Measurements from ENCODE around the gene DGKB.

DGKB gene

DNA sequence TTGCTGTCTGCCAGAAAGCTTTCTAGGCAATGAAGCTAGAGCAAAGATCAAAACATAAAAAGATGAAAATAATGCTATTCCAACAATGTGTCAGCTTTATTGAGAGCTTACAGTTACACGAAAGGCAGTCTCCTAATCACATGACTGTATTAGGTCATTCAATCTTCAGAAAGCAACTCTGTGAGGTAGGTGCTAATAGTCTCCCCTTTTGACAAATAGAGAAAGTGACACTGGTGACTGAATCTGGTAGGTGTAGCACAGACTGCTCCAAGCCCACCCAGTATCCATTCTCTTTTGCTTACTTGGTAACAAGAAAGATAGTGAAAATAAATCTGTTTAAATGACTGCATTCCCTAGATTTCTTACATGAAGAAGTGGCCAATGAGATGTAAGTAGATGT is 58.8 kb downstream of the DGKB start:
- no peak overlapping the region for H3K4ac ChIP-seq (ENCODE audit: low read depth in 1 of 2, low read length in 2 of 2)
- H2BK15ac ChIP-seq (ENCODE audit: low read depth, poor library complexity, severe bottlenecking), result no peak overlapping the region
- no peaks in the 10 kb centered on the region for H3K4me1 ChIP-seq (ENCODE audit: control insufficient read depth, insufficient read depth, low read depth, low read length)
- no peak for DNase-seq
- H3K23ac ChIP-seq (ENCODE audit: low read length in 2 of 2), result no peak overlapping the region
- no peak overlapping the region for H2AK5ac ChIP-seq (ENCODE audit: low read length, severe bottlenecking)
- H3K36me3 ChIP-seq (ENCODE audit: control insufficient read depth in 1 of 2, insufficient read depth in 2 of 2, low read depth in 1 of 2, low read length in 2 of 2), result no peaks in the 10 kb centered on the region
- 100% methylated on average over 1 of the region's 1 CpG for WGBS
- H2AFZ ChIP-seq (ENCODE audit: low read depth, low read length), result no peak overlapping the region
- no peaks in the 10 kb centered on the region for H3K9me3 ChIP-seq (ENCODE audit: control insufficient read depth, low read length)
- H3K9ac ChIP-seq (ENCODE audit: low read length), result no peak overlapping the region
- no peak overlapping the region for H4K8ac ChIP-seq (ENCODE audit: low read length)
- H4K91ac ChIP-seq (ENCODE audit: low read length), result no peak overlapping the region
- no peak overlapping the region for H2BK12ac ChIP-seq (ENCODE audit: low read length in 2 of 2)
- no peak overlapping the region for H2BK5ac ChIP-seq (ENCODE audit: low read depth, low read length, poor library complexity, severe bottlenecking)
- no peak overlapping the region for H3K4me3 ChIP-seq (ENCODE audit: insufficient read depth in 1 of 2, low read depth in 1 of 2, low read length in 2 of 2)
- H3K14ac ChIP-seq (ENCODE audit: low read length in 2 of 2), result no peak overlapping the region
- no peak overlapping the region for H2BK120ac ChIP-seq (ENCODE audit: low read depth, low read length)
- no peaks in the 10 kb centered on the region for H3K27me3 ChIP-seq (ENCODE audit: control insufficient read depth in 1 of 2, insufficient read depth in 1 of 2, low read length in 2 of 2)
- H3K79me1 ChIP-seq (replicated peaks; ENCODE audit: low read length, poor library complexity, severe bottlenecking), result no peaks in the 10 kb centered on the region
- no peak overlapping the region for H3K18ac ChIP-seq (ENCODE audit: low read depth in 1 of 2, low read length in 2 of 2)
- no peak overlapping the region for H3K4me2 ChIP-seq (ENCODE audit: low read length, poor library complexity, severe bottlenecking)
- no peak overlapping the region for H3K27ac ChIP-seq (ENCODE audit: low read length, poor library complexity, severe bottlenecking)

DNA sequence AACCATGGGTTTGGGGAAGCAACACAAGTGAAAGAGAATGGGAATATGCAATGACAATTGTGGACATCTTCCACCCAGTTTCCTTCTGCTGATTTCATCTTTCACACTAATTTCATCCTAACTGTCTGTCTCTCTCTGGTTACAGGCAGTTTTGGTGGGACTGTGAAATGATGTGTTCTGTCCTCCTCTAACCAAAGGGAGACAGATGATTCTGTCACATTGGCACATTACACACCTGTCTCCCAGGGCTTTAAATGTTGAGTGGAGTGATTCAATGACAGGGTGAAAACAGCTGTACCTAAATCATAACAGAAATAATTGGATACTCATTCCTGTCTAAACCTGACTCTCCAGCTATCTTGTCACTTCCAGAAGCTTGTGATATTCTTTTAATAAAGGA is 60.0 kb downstream of the DGKB start:
- H3K14ac ChIP-seq (ENCODE audit: low read length in 2 of 2), result no peak overlapping the region
- H2AFZ ChIP-seq (ENCODE audit: low read depth, low read length), result no peak overlapping the region
- H3K79me1 ChIP-seq (replicated peaks; ENCODE audit: low read length, poor library complexity, severe bottlenecking), result no peaks in the 10 kb centered on the region
- H2BK15ac ChIP-seq (ENCODE audit: low read depth, poor library complexity, severe bottlenecking), result no peak overlapping the region
- no peak overlapping the region for H3K23ac ChIP-seq (ENCODE audit: low read length in 2 of 2)
- H2BK5ac ChIP-seq (ENCODE audit: low read depth, low read length, poor library complexity, severe bottlenecking), result no peak overlapping the region
- no peak overlapping the region for H3K4me2 ChIP-seq (ENCODE audit: low read length, poor library complexity, severe bottlenecking)
- H4K91ac ChIP-seq (ENCODE audit: low read length), result no peak overlapping the region
- no peak overlapping the region for H3K9ac ChIP-seq (ENCODE audit: low read length)
- no peaks in the 10 kb centered on the region for H3K36me3 ChIP-seq (ENCODE audit: control insufficient read depth in 1 of 2, insufficient read depth in 2 of 2, low read depth in 1 of 2, low read length in 2 of 2)
- no peak overlapping the region for H3K18ac ChIP-seq (ENCODE audit: low read depth in 1 of 2, low read length in 2 of 2)
- no peak overlapping the region for H2AK5ac ChIP-seq (ENCODE audit: low read length, severe bottlenecking)
- no peak overlapping the region for H3K4ac ChIP-seq (ENCODE audit: low read depth in 1 of 2, low read length in 2 of 2)
- H3K27me3 ChIP-seq (ENCODE audit: control insufficient read depth in 1 of 2, insufficient read depth in 1 of 2, low read length in 2 of 2), result no peaks in the 10 kb centered on the region
- H3K4me1 ChIP-seq (ENCODE audit: control insufficient read depth, insufficient read depth, low read depth, low read length), result no peaks in the 10 kb centered on the region
- no peak overlapping the region for H2BK120ac ChIP-seq (ENCODE audit: low read depth, low read length)
- H4K8ac ChIP-seq (ENCODE audit: low read length), result no peak overlapping the region
- no peak overlapping the region for H3K27ac ChIP-seq (ENCODE audit: low read length, poor library complexity, severe bottlenecking)
- H2BK12ac ChIP-seq (ENCODE audit: low read length in 2 of 2), result no peak overlapping the region
- H3K4me3 ChIP-seq (ENCODE audit: insufficient read depth in 1 of 2, low read depth in 1 of 2, low read length in 2 of 2), result no peak overlapping the region
- no peaks in the 10 kb centered on the region for H3K9me3 ChIP-seq (ENCODE audit: control insufficient read depth, low read length)
- DNase-seq, result no peak

- H2BK12ac ChIP-seq (ENCODE audit: low read length in 2 of 2), result no peak overlapping the region
- H2BK120ac ChIP-seq (ENCODE audit: low read depth, low read length), result no peak overlapping the region
- no peak overlapping the region for H2BK15ac ChIP-seq (ENCODE audit: low read depth, poor library complexity, severe bottlenecking)
- H3K4me2 ChIP-seq (ENCODE audit: low read length, poor library complexity, severe bottlenecking), result no peak overlapping the region
- no peak overlapping the region for H3K4ac ChIP-seq (ENCODE audit: low read depth in 1 of 2, low read length in 2 of 2)
- no peak overlapping the region for H3K27ac ChIP-seq (ENCODE audit: low read length, poor library complexity, severe bottlenecking)
- no peak overlapping the region for H3K4me3 ChIP-seq (ENCODE audit: insufficient read depth in 1 of 2, low read depth in 1 of 2, low read length in 2 of 2)
- no peak overlapping the region for H3K9ac ChIP-seq (ENCODE audit: low read length)
- no peak overlapping the region for H4K91ac ChIP-seq (ENCODE audit: low read length)
- no peaks in the 10 kb centered on the region for H3K9me3 ChIP-seq (ENCODE audit: control insufficient read depth, low read length)
- H4K8ac ChIP-seq (ENCODE audit: low read length), result no peak overlapping the region
- H3K27me3 ChIP-seq (ENCODE audit: control insufficient read depth in 1 of 2, insufficient read depth in 1 of 2, low read length in 2 of 2), result no peaks in the 10 kb centered on the region
- H2AK5ac ChIP-seq (ENCODE audit: low read length, severe bottlenecking), result no peak overlapping the region
- WGBS, result no CpG with 5 or more reads among the region's 1 CpG
- DNase-seq, result no peak
- H3K18ac ChIP-seq (ENCODE audit: low read depth in 1 of 2, low read length in 2 of 2), result no peak overlapping the region
- no peak overlapping the region for H2AFZ ChIP-seq (ENCODE audit: low read depth, low read length)
- H2BK5ac ChIP-seq (ENCODE audit: low read depth, low read length, poor library complexity, severe bottlenecking), result no peak overlapping the region
- H3K14ac ChIP-seq (ENCODE audit: low read length in 2 of 2), result no peak overlapping the region
- H3K23ac ChIP-seq (ENCODE audit: low read length in 2 of 2), result no peak overlapping the region
- H3K79me1 ChIP-seq (replicated peaks; ENCODE audit: low read length, poor library complexity, severe bottlenecking), result no peaks in the 10 kb centered on the region
- no peaks in the 10 kb centered on the region for H3K4me1 ChIP-seq (ENCODE audit: control insufficient read depth, insufficient read depth, low read depth, low read length)
- H3K36me3 ChIP-seq (ENCODE audit: control insufficient read depth in 1 of 2, insufficient read depth in 2 of 2, low read depth in 1 of 2, low read length in 2 of 2), result no peaks in the 10 kb centered on the region
Measured at GRCh38 chr7:14841869-14842268, 60.7 kb downstream of the DGKB start.

DNA sequence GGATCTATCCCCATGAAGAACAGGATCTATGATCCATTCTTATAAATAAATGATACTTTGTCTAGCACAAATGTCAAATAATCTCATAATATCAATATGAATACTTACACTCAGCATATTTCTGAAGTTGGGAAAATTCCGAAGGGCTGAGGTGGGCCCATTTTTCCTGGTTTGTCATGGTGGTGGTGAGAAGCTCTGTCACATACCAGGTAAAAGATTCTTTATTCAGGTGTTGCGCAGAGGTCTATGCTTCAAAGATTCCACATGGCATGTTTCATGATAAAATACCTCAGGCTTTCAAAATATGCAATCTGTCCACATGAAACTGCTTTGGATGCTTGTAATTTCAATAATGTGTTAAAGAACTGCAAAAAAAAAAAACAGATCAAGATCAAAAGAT is 61.5 kb downstream of the DGKB start:
- WGBS, result 100% methylated on average over 1 of the region's 2 CpGs
- H2AK5ac ChIP-seq (ENCODE audit: low read length, severe bottlenecking), result no peak overlapping the region
- H3K4me3 ChIP-seq (ENCODE audit: insufficient read depth in 1 of 2, low read depth in 1 of 2, low read length in 2 of 2), result no peak overlapping the region
- H3K4me2 ChIP-seq (ENCODE audit: low read length, poor library complexity, severe bottlenecking), result no peak overlapping the region
- H3K4ac ChIP-seq (ENCODE audit: low read depth in 1 of 2, low read length in 2 of 2), result no peak overlapping the region
- no peak overlapping the region for H3K14ac ChIP-seq (ENCODE audit: low read length in 2 of 2)
- peaks cover 1% of the 10 kb centered on the region for H3K4me1 ChIP-seq (ENCODE audit: control insufficient read depth, insufficient read depth, low read depth, low read length)
- no peak overlapping the region for H2AFZ ChIP-seq (ENCODE audit: low read depth, low read length)
- no peak overlapping the region for H3K9ac ChIP-seq (ENCODE audit: low read length)
- H3K27me3 ChIP-seq (ENCODE audit: control insufficient read depth in 1 of 2, insufficient read depth in 1 of 2, low read length in 2 of 2), result no peaks in the 10 kb centered on the region
- no peak overlapping the region for H4K8ac ChIP-seq (ENCODE audit: low read length)
- H4K91ac ChIP-seq (ENCODE audit: low read length), result no peak overlapping the region
- no peak overlapping the region for H2BK15ac ChIP-seq (ENCODE audit: low read depth, poor library complexity, severe bottlenecking)
- no peak overlapping the region for H2BK120ac ChIP-seq (ENCODE audit: low read depth, low read length)
- no peak overlapping the region for H2BK12ac ChIP-seq (ENCODE audit: low read length in 2 of 2)
- H2BK5ac ChIP-seq (ENCODE audit: low read depth, low read length, poor library complexity, severe bottlenecking), result no peak overlapping the region
- DNase-seq, result no peak
- H3K27ac ChIP-seq (ENCODE audit: low read length, poor library complexity, severe bottlenecking), result no peak overlapping the region
- H3K9me3 ChIP-seq (ENCODE audit: control insufficient read depth, low read length), result no peaks in the 10 kb centered on the region
- H3K36me3 ChIP-seq (ENCODE audit: control insufficient read depth in 1 of 2, insufficient read depth in 2 of 2, low read depth in 1 of 2, low read length in 2 of 2), result no peaks in the 10 kb centered on the region
- H3K23ac ChIP-seq (ENCODE audit: low read length in 2 of 2), result no peak overlapping the region
- H3K79me1 ChIP-seq (replicated peaks; ENCODE audit: low read length, poor library complexity, severe bottlenecking), result no peaks in the 10 kb centered on the region
- H3K18ac ChIP-seq (ENCODE audit: low read depth in 1 of 2, low read length in 2 of 2), result no peak overlapping the region
